ENCODE results near the gene SLK.

SLK gene

DNA sequence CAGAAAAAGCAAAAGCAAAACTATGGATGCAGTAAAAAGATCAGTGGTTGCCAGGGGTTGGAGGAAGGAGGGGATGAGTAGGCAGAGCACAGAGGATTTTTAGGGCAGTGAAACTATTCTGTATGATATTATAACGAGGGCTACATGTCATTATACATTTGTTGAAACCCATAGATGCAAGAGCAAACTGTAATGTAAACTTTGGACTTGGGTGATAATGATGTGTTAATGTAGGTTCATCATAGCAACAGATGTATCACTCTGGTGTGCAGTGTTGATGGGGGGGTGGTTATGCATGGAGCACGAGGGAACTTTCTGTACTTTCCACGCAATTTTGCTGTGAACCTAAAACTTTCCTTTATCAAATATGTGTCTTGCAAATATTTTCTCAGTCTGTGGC lies 23.2 kb downstream of the SLK start:
- DNase-seq (ENCODE audit: low read depth) = no peak

DNA sequence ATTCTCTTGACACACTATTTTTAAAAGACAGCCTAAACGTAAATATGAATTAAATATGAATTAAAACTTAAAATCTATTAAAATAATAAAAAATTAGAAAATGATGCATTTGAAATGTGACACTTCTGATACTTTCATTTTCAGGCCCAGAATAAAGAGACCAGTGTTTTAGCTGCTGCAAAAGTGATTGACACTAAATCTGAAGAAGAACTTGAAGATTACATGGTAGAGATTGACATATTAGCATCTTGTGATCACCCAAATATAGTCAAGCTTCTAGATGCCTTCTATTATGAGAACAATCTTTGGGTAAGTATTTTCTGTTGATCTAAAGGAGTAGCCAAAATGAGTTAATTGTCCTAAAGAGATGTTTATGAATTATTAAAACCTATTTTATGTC lies 23.6 kb downstream of the SLK start:
- no peak for DNase-seq (ENCODE audit: low read depth)

- no peak for DNase-seq (ENCODE audit: low read depth)
Observed at GRCh38 chr10:103991393-103992128, 24.6 kb downstream of the SLK start.

GRCh38 chr10:103995134-103995533 lies 28.2 kb downstream of the SLK start:
- DNase-seq (ENCODE audit: low read depth) = no peak

DNA sequence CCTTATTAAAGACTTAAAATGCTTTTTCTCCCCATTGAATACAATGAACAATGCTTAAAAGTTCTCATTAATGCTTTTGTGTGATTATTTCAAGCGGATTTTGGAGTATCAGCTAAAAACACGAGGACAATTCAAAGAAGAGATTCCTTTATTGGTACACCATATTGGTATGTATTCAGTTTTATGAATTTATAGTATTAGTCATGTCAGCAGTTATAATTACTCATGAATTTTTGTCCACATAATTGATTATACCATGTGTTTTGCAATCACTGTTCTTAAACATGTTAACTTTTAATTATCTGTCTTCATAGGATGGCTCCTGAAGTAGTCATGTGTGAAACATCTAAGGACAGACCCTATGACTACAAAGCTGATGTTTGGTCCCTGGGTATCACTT lies 31.9 kb downstream of the SLK start:
- DNase-seq (ENCODE audit: low read depth) = no peak

DNA sequence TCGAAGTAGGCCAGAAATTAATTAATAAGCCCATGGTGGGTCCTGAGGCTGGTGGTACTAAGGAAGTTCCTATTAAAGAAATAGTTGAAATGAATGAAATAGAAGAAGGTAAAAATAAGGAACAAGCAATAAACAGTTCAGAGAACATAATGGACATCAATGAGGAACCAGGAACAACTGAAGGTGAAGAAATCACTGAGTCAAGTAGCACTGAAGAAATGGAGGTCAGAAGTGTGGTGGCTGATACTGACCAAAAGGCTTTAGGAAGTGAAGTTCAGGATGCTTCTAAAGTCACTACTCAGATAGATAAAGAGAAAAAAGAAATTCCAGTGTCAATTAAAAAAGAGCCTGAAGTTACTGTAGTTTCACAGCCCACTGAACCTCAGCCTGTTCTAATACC lies 36.0 kb downstream of the SLK start:
- no peak for DNase-seq (ENCODE audit: low read depth)

GRCh38 chr10:104005172-104005863 lies 38.4 kb downstream of the SLK start:
- DNase-seq (ENCODE audit: low read depth) = no peak

DNA sequence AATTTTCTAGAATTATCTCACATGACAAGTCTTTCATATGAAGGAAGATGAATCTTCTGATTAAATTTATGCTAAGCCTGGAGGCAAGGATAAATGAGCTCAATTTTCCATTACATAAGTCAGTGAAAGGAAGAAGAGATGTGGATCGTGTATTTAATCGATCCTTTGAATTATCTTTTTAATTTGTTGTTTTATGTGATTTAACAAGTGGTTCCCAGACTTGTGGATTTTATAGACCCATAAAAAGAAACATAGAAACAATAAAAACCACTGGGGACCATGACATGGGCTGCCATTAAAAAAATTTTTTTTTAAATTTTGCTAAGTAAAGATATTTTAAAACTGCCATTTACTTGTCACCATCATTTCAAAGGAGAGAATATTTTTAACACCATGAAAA lies 45.0 kb downstream of the SLK start:
- DNase-seq (ENCODE audit: low read depth) = no peak

DNA sequence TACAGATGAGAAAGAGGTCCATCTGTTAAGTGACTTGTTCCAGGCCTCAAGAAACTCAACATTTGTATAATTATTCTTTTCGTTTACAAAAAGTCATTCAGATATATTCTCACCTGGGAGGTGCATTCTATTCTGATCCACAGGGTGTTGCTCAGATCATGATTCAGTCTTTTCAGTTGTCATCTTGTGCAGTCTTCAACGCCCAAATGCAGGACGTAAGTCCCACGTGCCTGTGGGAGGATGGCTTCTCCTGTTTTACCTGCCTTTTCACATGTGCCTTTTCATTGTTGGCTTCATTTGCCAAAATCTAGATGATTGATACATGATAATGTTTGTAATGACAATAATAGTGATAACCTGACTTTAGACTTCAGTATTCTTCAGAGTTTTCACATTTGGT lies 46.5 kb downstream of the SLK start:
- no peak for DNase-seq (ENCODE audit: low read depth)

DNA sequence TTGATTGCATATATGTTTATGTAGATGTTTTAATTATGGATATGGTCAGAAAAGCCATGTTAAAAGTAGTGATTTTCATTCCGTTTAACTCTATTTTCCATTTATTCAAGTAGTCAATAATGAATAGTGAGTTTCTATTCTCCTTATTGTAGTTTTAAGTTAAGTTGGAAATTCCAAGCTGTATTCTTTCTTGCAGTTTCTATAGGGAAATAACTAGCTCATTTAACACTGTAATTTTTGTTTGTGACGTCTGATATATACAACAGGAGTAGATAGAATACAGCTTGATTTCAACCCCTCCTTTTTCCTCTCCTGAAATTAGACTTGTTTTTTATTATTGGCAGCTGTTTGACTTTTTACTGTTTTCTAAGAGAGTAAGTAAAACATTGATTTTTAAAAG lies 47.2 kb downstream of the SLK start:
- DNase-seq (ENCODE audit: low read depth) = no peak

GRCh38 chr10:104016661-104017060 lies 49.7 kb downstream of the SLK start:
- DNase-seq (ENCODE audit: low read depth) = no peak

- no peak for DNase-seq (ENCODE audit: low read depth)
Observed at GRCh38 chr10:104018471-104018870, 51.5 kb downstream of the SLK start.

DNA sequence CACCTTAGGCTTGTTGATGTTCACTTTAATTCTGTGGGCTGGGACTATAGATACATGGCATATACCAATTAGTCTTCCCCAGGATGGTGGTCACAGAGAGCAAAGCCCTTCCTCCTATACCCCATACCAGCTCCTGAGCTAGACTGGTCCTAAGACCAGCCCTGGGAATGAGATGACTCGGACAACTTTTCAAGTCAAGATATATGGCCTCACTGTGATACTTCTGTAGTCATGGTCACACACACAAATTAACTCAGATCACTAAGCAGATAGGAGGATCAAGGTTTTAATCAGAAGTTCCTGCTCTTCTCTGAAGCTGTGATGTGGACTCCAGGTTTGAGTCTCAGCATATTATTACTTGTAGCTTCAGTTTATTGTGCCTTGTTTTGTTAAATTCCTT lies 53.1 kb downstream of the SLK start:
- DNase-seq (ENCODE audit: low read depth) = no peak

GRCh38 chr10:104021246-104021645 lies 54.3 kb downstream of the SLK start:
- no peak for DNase-seq (ENCODE audit: low read depth)

- DNase-seq (ENCODE audit: low read depth) = no peak
Observed at GRCh38 chr10:104022026-104022425, 55.1 kb downstream of the SLK start.

GRCh38 chr10:104025524-104025923 lies 58.6 kb downstream of the SLK start:
- DNase-seq (ENCODE audit: low read depth) = no peak

- no peak for DNase-seq (ENCODE audit: low read depth)
Observed at GRCh38 chr10:104026762-104027161, 59.8 kb downstream of the SLK start.

DNA sequence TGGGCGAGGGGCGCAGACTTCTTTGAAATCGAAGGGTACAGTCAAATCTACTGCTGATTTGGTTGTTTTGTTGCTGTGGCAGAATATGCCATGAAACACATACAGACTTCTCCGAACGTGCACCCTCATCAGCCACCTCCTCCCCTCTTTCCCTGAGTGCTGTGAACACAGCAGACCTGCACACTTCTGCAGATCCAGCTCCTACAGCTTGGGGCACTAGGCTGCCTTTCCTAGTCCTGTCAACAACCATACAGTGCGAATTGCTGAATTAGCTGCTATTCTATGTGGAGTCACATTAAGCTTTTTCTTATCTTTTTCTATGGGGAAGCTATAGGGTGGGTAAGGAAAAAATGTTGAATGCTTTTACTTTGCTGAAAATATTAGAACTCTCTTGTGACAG lies 61.2 kb downstream of the SLK start:
- no peak for DNase-seq (ENCODE audit: low read depth)

DNA sequence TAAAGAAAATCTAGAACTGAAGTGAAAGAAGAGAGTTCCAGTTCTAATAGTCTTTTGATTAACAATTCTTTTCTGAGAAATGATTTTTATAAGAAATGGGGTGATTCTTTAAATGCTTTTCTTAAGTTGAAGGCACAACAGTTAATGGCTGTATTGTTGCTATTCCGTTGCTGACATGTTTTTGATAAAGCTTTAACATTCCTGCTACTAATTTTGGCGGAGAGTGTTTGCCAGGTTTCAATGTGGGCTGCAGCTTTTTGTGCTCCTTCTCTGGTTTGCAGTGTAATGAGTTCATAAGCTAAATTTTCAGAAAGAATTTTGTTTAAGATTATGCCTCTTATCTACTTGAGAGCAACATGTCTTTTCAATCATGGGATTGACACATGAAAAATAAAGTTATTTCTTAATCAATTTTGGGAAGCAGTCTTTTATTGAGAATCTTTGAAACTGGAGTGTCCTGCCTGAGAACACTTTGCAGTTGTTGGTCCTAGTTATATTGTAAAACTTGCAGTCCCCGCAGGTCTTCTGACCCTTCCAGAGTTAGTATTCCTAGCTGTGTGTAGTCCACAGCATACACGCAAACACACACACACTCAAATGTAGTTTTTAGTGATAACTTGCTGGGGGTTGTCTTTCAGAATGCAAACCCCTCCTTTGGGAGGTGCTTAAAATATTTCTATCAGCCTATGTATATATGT lies 62.0 kb downstream of the SLK start:
- no peak for DNase-seq (ENCODE audit: low read depth)

DNA sequence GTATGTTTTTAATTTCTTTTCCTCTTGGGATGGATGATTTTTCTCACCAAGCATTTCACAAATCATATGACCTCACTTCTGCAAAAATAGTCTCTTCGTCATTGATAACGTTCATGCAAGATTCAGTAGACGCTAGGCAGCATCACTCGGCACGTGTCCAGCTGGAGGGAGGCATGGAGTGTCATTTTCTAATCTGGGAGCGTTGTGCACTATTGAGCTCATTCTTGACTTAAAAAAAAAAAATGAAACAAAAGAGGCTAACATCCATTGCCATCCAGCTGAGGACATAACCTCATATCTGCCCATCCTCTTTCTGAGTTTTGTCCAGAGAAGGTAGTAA lies 62.6 kb downstream of the SLK start:
- DNase-seq (ENCODE audit: low read depth) = no peak

DNA sequence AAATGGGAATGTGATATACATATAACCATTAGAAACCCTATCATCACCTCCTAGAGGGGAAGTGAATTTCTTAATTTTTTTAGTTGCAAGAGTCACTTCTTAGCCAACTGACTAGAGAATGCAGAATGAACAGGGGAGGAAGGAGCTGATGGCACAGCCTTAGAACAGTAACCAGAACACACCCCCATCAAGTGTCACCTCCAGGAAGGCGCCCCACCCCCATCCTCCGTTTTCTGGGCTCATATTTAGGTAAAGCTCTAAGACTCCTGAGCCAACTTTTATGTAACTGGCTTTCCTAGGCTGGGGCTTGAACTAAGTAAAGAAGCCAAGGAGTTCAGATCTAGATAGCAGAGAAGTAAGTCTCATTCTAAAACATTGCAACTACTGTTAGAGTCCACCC lies 64.7 kb downstream of the SLK start:
- no peak for DNase-seq (ENCODE audit: low read depth)

DNA sequence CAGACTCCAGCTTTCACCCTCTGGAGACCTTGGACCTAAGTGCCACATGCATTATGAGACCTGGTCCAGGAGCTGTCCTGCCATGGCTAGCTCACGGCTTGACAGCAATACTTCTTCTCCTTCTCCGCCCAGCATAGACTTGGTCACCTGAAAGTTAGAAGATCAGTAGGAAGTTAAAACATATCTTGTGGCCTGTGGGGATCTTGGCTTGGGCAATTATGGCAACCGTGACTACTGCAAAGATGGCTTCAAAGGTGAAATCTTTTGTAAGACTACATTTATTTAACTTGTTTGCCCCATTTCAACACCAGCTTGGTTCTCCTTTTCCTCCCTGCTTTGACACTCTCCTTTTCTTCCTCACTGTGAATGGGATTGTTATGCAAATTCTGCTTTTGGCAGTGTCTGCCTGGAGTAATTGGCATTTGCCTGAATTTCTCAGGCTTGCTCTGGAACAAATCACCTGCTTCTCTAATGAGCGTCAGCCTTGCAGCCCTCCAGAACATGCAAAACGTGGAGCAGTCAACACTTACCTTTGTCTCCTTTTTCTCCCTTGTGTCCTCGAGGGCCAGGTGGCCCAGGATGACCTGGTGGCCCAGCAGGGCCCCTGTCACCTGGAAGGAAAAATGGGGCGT lies 65.3 kb downstream of the SLK start:
- no peak for DNase-seq (ENCODE audit: low read depth)

- DNase-seq (ENCODE audit: low read depth) = no peak
Observed at GRCh38 chr10:104033401-104033930, 66.5 kb downstream of the SLK start.

Data from stromal cell of bone marrow (primary cell).